Stimulated activated CD4-positive, alpha-beta T cell treated with anti-CD3 and anti-CD28 coated beads, Interleukin-1b, Interleukin-23, amount 100 ng/mL, for 4 hours (primary cell): ENCODE data around the gene PITPNM2.

Experiments
- DNase-seq, 2 donors: peaks; one replicate each; pipeline ENCODE4 v3.0.0-alpha.2; 2020; ENCODE audit warnings: low read depth in 2 of 2

Gene PITPNM2

DNA sequence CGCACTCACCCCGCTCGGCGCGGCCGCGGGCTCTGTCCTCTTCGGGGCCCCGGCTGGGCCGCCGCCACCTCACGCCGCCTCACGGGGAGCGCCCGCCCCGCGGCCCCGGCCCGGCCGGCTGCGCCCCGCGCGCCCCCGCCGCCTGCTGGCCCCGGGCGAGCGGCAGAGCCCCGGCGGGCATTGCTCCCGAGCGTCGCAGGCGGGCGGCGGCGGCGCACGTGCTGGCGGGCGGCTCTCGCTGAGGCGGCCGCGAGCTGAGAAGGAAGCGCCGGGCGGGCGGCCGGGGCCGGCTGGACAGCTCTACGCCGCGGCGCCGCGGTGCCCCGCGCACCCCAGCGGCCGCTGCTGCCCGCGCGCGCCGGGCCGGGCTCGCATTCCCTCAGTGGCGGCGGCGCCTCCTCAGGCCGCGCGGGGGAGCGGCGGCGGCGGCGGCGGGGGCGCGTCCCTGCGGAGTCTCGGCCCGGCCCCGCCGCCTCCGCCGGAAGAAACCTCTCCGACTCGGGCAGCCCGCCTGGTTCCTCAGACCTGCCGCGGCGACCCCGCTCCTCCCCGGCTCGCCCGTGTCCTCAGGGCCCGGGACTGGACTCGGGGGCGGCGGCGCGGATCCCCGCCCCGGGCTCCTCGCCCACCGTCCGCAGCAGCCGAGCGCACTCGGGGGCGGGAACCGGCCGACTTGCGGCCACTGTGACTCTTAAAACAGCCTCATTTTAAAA is at the start of gene PITPNM2:
Gene PITPNM2, minus strand, starts transcription at position 347 of the 713 bp plus-strand sequence. CDS start 116,500 bp downstream, outside the sequence.
- peak; percentile 37 to 62 for DNase-seq

DNA sequence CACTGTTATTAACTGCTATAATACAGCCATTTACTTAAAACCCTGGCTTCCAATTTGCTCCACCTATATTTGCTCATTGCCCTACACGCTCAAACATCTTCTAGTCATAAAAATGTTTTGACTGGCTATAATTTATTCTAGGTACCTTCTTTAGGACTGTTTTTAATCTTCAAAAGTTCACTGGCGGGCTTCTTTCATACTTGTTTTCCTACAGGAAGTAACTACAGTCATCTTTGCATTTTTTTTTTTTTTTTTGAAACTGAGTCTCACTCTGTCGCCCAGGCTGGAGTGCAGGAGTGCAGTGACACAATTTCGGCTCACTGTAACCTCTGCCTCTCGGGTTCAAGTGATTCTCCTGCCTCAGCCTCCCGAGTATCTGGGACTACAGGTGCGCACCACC is 49.5 kb upstream of the PITPNM2 start:
- no peak for DNase-seq

GRCh38 chr12:123199936-123200335 is 49.0 kb upstream of the PITPNM2 start:
- no peak for DNase-seq

DNA sequence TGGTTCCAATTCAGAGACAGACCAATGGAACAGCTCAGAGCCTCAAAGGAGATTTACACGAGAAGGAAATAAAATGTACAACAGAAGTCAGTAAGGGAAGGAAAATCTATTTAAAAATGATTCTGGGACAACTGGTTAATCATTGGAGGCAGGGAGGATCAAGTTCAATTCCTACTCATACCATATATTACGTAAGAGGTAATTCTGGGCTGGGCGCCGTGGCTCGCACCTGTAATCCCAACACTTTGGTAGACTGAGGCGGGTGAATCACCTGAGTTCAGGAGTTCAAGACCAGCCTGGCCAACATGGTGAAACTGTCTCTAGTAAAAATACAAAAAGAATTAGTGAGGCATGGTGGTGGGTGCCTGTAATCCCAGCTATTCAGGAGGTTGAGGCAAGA is 36.7 kb upstream of the PITPNM2 start:
- DNase-seq: no peak

- no peak for DNase-seq
Observed at GRCh38 chr12:123180171-123180570, 29.3 kb upstream of the PITPNM2 start.

GRCh38 chr12:123171967-123172366 is 21.1 kb upstream of the PITPNM2 start:
- no peak for DNase-seq

DNA sequence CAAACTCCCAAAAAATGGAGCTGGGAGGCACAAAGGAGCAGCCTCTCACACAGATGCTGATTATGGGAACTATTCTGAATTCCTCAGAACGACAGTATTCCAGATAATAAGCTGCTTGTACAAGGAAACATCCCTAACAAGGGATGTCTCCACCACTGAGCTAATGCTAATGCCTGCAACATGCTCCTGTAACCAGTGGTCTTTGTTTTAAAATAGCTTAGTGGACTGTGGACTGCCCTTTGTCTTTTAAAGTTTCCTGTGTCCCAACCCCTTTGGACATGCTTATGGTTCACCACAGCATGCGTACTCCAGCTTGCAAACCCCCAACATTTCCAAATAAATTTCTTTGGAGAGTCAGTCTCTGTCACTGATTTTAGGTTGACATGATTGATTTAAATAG is 16.4 kb upstream of the PITPNM2 start:
- DNase-seq: no peak

DNA sequence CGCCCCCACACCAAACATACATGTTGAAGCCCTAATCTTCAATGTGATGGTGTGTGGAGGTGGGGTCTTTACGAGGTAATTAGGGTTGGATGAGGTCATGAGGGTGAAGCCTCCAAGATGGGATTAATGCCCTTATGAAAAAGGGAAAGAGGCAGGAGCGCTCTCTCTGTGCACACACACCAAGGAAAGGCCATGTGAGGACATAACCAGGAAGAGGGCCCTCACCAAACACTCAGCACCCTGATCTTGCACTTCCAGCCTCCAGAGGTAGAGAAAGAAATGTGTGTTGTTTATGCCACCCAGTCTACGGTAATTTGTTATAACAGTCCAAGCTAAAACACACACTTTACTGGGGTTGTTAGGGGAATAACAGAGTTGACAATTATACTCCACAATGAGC is 14.6 kb upstream of the PITPNM2 start:
- no peak for DNase-seq

- DNase-seq: no peak
Observed at GRCh38 chr12:123164710-123165261, 13.9 kb upstream of the PITPNM2 start.

- no peak for DNase-seq
Observed at GRCh38 chr12:123164222-123164621, 13.3 kb upstream of the PITPNM2 start.

DNA sequence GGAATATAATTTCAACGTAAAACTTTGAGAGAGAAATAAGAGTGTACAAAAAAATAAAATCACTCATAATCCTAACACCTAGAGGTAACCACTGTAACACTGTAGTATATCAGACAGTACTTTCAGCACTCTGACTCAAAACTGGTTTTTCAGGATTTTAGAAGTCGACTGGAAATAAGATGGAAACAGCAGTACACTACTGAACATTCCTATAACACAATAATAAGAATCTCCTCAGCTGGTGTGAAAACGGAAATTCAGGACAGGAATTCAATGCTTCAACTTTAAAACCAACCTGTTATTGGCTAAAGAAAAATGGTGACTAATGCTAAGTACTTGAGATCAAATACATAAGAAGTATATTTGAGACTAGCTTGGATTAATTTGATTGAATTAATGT is 12.3 kb upstream of the PITPNM2 start:
- no peak for DNase-seq

DNA sequence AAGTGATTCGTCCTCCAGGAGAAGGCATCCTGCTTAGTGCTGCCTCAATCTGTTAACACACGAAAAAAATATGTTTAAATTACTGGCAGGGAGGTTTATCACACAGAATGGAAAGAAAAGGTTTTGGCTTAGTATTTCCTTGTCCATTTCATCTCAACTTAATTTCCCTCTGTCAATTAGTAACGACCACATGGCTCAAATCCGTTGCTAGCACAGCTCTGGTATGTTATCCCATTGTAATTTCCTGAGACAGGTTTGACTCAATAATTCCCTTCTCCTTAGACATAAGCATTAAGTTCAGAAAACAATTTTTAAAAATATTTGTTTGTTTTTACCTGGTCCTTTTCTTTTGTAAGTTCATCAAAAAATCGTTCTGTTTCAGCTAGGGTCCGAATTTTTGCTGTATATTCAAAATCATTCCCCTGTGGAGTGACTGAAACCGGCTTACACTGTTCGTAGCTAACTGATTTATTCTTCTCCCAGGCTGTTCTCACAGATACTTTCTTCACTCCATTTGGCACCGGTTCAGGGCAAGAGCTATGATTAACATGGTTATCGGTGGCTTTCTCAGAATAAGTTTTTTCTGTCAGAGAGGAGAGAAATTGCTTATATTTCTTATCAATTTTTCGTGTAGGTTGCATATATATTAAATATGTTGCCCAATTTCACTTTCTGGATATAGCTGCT is 10.1 kb upstream of the PITPNM2 start:
- DNase-seq: no peak

- DNase-seq: no peak
Observed at GRCh38 chr12:123153906-123154305, 3.0 kb upstream of the PITPNM2 start.

GRCh38 chr12:123152833-123153232 is 1.9 kb upstream of the PITPNM2 start:
- DNase-seq: no peak

- no peak for DNase-seq
Observed at GRCh38 chr12:123151457-123152454, 866 bp upstream of the PITPNM2 start.

GRCh38 chr12:123150275-123150743 is 581 bp downstream of the PITPNM2 start:
- peak in 1 of 2 donors; percentile 6 for DNase-seq

DNA sequence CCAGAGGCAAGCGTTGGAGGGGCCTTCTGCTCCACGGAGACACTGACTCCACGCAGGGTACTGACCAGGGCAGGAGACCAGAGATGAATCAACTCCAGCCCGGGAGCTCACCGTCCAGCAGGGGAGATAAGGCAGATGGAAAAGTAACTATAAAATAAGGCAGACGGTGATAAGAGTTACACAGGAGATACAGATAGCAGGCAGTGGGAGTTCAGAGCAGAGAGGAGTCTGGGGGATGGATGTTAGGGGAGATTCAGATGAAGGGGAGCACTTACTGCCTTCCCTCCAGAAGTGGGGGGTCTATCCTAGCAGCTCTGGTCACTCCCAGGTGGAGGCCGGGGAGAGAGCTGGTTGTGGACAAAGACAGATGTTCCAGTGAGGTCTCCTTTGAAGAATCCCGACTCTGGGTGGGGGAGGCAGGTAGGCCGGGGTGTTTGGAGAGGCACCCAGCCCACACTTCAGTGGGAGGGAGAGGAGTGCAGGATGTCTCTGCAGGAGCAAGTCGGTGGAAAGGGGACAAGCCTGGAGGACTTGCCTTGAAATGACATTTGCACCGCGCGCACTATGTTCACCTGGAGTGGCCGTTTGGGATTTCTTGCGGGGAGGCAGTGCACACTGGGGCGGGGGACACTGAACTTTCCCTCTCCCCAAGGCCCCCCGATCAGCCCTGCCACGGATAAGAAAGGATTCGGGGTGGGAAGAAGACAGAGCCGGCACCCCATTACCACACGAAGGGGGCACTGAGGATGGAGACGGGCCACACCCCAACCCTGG is 1.2 kb downstream of the PITPNM2 start:
- DNase-seq: peak in 1 of 2 donors; percentile 3

- no peak for DNase-seq
Observed at GRCh38 chr12:123149088-123149487, 1.8 kb downstream of the PITPNM2 start.

- no peak for DNase-seq
Observed at GRCh38 chr12:123148655-123149054, 2.2 kb downstream of the PITPNM2 start.

DNA sequence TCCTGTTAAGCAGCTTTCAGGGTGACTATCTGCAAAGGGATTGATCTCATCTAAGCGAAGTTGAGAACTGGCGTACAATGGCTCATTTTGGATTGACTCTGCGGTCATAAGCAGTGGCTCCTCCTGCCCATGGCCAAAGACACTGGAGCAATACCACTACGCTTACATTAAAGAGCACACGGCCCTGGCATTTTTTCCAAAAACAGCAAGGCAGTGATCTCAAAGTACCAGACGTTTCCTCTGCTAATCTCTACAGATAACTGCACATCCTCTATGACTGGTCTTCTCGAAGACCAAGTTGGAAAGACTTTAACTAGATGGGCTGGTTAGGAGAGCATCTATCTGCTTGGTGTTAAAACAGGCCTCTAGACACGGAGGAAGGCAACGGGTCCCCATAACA is 2.7 kb downstream of the PITPNM2 start:
- DNase-seq: no peak

GRCh38 chr12:123145211-123145610 is 5.7 kb downstream of the PITPNM2 start:
- no peak for DNase-seq
